Ascending aorta (tissue), 2 donors: Measurements from ENCODE around the gene SDK1. TPM values are rescaled to one million over a fixed set of nuclear protein-coding genes. Genes with fewer than 3 reads are reported as not detected.

ENCODE experiments used
- DNase-seq, 2 donors: peaks; one replicate each; pipeline ENCODE4 v3.0.0-alpha.2; 2019; ENCODE audit warnings: low spot score in 2 of 2
- H3K27ac ChIP-seq, 2 donors: fragments of 200-600 bp; sonication (generic); one replicate each; pipeline ENCODE4 v1.5.1; 2016 to 2017; ENCODE audit warnings: mild to moderate bottlenecking in 1 of 2
- H3K27me3 ChIP-seq: fragments of 200-600 bp; sonication (generic); one replicate; pipeline ENCODE4 v1.5.1; 2017
- H3K36me3 ChIP-seq, 2 donors: fragments of 200-600 bp; sonication (generic); one replicate each; pipeline ENCODE4 v1.5.1; 2016
- H3K4me1 ChIP-seq, 2 donors: fragments of 200-600 bp; sonication (generic); one replicate each; pipeline ENCODE4 v1.5.1; 2016 to 2017; ENCODE audit warnings: mild to moderate bottlenecking in 1 of 2
- H3K4me3 ChIP-seq, 2 donors: fragments of 200-600 bp; sonication (generic); one replicate each; pipeline ENCODE4 v1.5.1; 2016 to 2017; ENCODE audit warnings: mild to moderate bottlenecking in 1 of 2
- H3K9me3 ChIP-seq, 2 donors: fragments of 200-600 bp; sonication (generic); one replicate each; pipeline ENCODE4 v1.5.1; 2016
- CTCF ChIP-seq, 3 experiments: fragments of 200-600 bp in 2 of 3; fragments of 450-650 bp in 1 of 3; sonication (generic) in 2 of 3; IDR thresholded peaks; one replicate each; pipeline ENCODE4 v1.5.1; 2016 to 2019; ENCODE audit warnings: antibody characterized with exemption in 3 of 3, mild to moderate bottlenecking in 1 of 3, moderate library complexity in 1 of 3
- intact Hi-C: fragments of 100-400 bp; cut with DNase I; formaldehyde crosslinking; loops from one replicate; pipeline ENCODE4 v1.15.1; 2023
- total RNA-seq: library from RNA; depleted of rRNA; stranded (reverse); fragments of >200 nt; gene quantifications from one replicate; pipeline ENCODE4 v1.1.0, GENCODE V29; 2016

SDK1 gene
- total RNA-seq, 1 donor from 2014 or later = 13.3 TPM

GRCh38 chr7:4042402-4043045 lies 741.5 kb downstream of the SDK1 start:
- Histone ChIP-seq H3K4me3 (no peak overlapping the region), H3K27ac (no peak overlapping the region), H3K4me1 (no peaks in the 10 kb centered on the region), H3K36me3 (no peaks in the 10 kb centered on the region), H3K9me3 (no peaks in the 10 kb centered on the region), H3K27me3 (no peaks in the 10 kb centered on the region)
- intact Hi-C loops = no loop called here
- DNase-seq = no peak
- TF ChIP-seq CTCF (IDR thresholded peaks at IDR 0.05) = no peak

- no peak overlapping the region for H3K4me3 ChIP-seq
- H3K27ac ChIP-seq = no peak overlapping the region
- H3K36me3 ChIP-seq = no peaks in the 10 kb centered on the region
- intact Hi-C loops = no loop called here
- TF ChIP-seq CTCF (IDR thresholded peaks at IDR 0.05) = no peak
- no peak for DNase-seq
- H3K9me3 ChIP-seq = no peaks in the 10 kb centered on the region
- no peaks in the 10 kb centered on the region for H3K4me1 ChIP-seq
- no peaks in the 10 kb centered on the region for H3K27me3 ChIP-seq
Measured at GRCh38 chr7:4043988-4044387, 742.9 kb downstream of the SDK1 start.

DNA sequence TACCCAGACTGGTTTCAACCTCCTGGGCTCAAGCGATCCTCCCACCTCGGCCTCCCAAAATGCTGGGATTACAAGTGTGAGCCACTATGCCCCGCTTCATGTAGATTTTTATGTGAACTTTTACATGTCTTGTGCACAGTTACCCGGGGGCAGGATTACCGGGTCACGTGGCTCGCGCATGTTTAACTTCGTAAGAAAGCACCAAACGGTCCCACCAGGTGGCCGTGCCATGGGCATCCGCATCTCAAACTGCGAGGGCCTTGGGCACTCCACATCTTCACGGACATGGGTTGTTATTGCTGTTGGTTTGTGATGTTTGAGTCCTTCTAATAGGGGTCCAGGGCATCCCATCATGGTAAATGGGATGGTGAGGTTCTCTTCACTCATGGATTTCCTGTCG lies 744.4 kb downstream of the SDK1 start:
- Histone ChIP-seq H3K36me3 (no peaks in the 10 kb centered on the region), H3K9me3 (no peaks in the 10 kb centered on the region), H3K27ac (no peak overlapping the region), H3K4me1 (no peaks in the 10 kb centered on the region), H3K4me3 (no peak overlapping the region), H3K27me3 (no peaks in the 10 kb centered on the region)
- no peak for TF ChIP-seq CTCF (IDR thresholded peaks at IDR 0.05)
- intact Hi-C loops = no loop called here
- DNase-seq = no peak

DNA sequence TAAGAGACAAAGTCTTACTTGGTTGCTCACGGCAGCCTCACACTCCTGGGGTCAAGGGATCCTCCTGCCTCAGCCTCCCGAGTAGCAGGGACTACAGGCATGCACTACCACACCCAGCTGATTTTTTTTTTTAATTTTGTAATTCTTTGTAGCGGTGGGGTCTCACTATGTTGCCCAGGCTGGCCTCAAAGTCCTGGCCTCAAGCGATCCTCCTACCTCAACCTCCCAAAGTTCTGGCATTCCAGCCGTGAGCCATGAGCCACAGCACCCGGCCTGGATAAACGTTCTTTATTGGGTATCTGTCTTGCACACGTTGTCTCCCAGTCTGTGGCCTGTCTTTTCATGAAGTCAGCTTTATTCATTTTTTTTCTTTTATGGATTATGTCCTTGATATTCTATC lies 744.9 kb downstream of the SDK1 start:
- Histone ChIP-seq H3K4me3 (no peak overlapping the region), H3K36me3 (no peaks in the 10 kb centered on the region), H3K9me3 (no peaks in the 10 kb centered on the region), H3K4me1 (no peaks in the 10 kb centered on the region), H3K27ac (no peak overlapping the region), H3K27me3 (no peaks in the 10 kb centered on the region)
- intact Hi-C loops = no loop called here
- no peak for TF ChIP-seq CTCF (IDR thresholded peaks at IDR 0.05)
- DNase-seq = no peak

- H3K36me3 ChIP-seq = peaks cover 3 to 12% of the 10 kb centered on the region in 2 donors
- no peak for DNase-seq
- H3K27ac ChIP-seq = no peak overlapping the region
- intact Hi-C loops = no loop called here
- H3K27me3 ChIP-seq = no peaks in the 10 kb centered on the region
- TF ChIP-seq CTCF (IDR thresholded peaks at IDR 0.05) = no peak
- H3K4me3 ChIP-seq = no peak overlapping the region
- H3K4me1 ChIP-seq = no peaks in the 10 kb centered on the region
- no peaks in the 10 kb centered on the region for H3K9me3 ChIP-seq
Measured at GRCh38 chr7:4048336-4048735, 747.3 kb downstream of the SDK1 start.

GRCh38 chr7:4049202-4049601 lies 748.1 kb downstream of the SDK1 start:
- TF ChIP-seq CTCF (IDR thresholded peaks at IDR 0.05) = no peak
- Histone ChIP-seq H3K27me3 (no peaks in the 10 kb centered on the region), H3K36me3 (peaks cover 3 to 13% of the 10 kb centered on the region in 2 donors), H3K4me1 (no peaks in the 10 kb centered on the region), H3K4me3 (no peak overlapping the region), H3K9me3 (no peaks in the 10 kb centered on the region), H3K27ac (no peak overlapping the region)
- intact Hi-C loops = no loop called here
- no peak for DNase-seq
